GM19328 (cell line): ENCODE data around the gene PKNOX2.

Experiments
- ATAC-seq: cut with Tn5 transposase; IDR thresholded peaks from one replicate; pipeline ENCODE4 v1.9.1; 2021; ENCODE audit warnings: mild to moderate bottlenecking, moderate library complexity; ENCODE audit not compliant: unreplicated experiment

Gene PKNOX2

GRCh38 chr11:125351033-125351867 lies 186.7 kb downstream of the PKNOX2 start:
- no peak for ATAC-seq

- no peak for ATAC-seq
Observed at GRCh38 chr11:125351868-125352250, 187.3 kb downstream of the PKNOX2 start.

GRCh38 chr11:125356797-125357196 lies 192.2 kb downstream of the PKNOX2 start:
- ATAC-seq: no peak

GRCh38 chr11:125357551-125357950 lies 193.0 kb downstream of the PKNOX2 start:
- ATAC-seq: no peak

GRCh38 chr11:125358254-125358840 lies 193.8 kb downstream of the PKNOX2 start:
- no peak for ATAC-seq

DNA sequence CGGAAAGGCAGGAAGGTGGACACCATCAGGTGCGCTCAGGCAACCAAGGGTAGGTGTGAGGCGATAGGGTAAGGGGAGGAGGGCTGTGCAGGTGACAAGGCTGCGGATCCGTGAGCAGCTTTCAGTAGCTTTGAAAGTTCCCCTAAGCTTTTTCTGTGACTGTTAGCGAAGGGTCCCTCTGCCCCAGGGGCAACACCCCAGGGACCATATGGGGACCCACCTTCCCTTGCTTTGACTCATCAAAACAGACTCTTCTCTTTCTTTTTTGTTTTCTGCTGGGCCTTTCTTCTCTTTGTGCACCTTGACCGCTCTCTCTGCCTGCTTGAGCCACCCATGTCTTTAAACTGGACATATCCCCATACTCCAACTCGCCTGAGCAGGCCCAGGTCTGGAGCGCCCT lies 194.6 kb downstream of the PKNOX2 start:
- ATAC-seq: no peak

DNA sequence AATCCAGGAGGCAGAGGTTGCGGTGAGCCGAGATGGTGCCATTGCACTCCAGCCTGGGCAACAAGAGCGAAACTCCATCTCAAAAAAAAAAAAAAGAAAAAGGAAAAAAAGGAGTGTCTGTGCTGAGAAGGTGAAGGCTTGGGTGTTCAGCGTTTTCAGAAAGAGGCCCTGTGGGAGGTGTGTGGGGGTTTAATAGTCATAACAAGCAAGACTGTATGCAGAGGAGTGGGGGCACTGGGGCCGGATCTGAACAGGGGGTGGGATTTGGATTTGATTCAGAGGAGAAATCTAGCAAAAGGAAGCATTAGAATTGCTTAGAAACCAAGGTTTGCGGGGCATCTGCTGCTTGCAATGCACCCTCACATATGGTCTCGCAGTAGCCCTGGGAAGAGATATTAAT lies 195.5 kb downstream of the PKNOX2 start:
- ATAC-seq: no peak

GRCh38 chr11:125364121-125364826 lies 199.7 kb downstream of the PKNOX2 start:
- no peak for ATAC-seq

DNA sequence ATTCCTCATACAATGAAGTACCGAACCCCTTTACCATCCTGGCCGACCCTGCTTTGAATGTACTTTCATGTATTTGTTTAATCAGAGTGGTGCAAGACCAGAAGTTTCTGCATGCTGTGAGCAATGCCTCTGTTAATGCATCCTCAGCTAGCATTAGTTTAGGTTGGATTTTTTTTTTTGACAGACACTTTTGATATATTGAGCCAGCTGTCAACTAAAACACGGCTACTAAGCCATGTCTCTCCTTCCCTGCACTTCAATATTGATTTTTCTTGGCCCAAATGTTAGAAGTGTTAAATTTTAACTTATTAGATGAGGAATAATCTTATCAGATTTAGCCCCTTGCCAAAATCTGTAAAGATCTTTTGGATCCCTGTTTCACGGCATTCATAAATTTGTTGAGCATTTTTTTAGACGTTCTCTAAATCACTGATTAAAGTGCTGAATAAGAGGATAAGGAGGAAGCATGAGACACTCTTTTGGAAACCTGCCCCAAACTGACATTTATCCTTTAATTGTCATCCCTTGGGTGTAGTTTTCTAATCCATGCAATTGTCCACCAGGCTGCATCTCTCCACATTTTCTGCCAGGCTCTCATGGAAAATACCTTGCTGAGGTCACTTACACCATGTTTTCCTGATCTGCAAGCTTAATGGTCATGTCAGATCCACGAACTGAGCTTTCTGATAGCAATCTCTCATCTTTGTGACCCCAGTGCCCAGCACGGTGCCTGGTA lies 200.8 kb downstream of the PKNOX2 start:
- no peak for ATAC-seq

GRCh38 chr11:125367710-125368109 lies 203.2 kb downstream of the PKNOX2 start:
- ATAC-seq: no peak

GRCh38 chr11:125368757-125369156 lies 204.2 kb downstream of the PKNOX2 start:
- no peak for ATAC-seq

- no peak for ATAC-seq
Observed at GRCh38 chr11:125369808-125370207, 205.3 kb downstream of the PKNOX2 start.

DNA sequence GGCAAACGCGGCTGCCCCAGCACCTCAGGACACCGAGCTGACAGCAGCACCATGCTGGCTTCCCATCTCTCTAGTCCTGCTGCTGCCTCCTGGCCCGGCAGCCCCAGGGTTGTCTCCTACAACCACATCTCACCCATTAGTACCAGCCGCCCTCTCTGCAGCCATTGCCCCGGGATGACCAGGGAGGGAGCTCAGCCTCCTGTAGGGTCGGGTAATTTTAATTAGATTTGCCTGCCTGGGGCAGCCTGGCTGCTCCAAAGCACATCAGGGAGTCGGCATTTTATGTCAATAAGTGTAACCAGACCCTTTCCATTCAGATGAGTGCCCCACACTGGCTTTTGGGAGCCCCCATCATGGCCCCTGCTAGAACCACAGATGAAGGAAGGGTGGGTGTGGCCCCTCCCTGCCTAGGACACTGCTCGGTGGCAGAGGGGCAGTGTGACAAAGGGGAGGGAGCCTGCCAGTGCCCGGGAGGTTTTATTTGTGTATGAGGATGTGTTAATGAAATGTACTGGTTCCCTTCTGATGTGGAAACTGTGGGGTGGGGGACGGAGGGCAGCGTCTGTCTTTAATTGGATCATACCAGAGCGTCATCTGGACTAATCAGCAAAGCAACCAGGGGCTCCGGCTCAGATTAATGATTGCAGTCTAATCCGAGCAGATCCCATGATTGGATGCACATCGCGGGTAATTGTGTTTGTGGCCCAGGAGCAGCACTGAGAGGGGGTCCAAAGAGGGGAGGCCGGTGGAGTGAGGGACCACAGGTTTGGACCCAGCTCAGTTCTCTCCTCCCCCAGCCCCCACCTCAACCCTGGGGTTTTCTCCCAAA lies 206.2 kb downstream of the PKNOX2 start:
- ATAC-seq: no peak

DNA sequence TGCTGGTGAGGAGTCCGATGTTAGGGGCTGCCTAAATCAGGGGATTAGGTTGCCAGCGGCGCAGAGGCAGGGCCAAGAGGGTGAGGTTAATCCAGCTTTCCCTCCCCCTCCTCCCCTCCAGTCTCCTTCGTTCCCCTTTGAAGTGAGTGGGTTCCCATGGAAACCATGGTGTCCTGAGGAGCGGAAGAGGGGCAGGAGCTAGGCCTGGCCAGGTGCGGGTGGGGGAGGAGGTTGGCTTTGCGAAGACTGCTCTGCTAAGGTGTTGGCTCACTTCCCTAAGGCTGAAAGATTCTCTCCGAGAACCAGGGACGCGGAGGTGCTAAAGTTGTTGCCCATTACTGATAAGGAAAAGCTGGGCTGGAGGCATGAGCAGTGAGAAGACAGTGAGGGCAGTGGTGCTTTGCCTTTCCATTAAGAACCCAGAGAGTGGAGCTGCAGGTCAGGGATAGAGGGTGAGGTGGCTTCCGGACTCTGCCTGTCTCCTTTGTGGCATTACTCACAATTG lies 206.9 kb downstream of the PKNOX2 start:
- ATAC-seq: no peak

GRCh38 chr11:125372088-125372487 lies 207.5 kb downstream of the PKNOX2 start:
- no peak for ATAC-seq

DNA sequence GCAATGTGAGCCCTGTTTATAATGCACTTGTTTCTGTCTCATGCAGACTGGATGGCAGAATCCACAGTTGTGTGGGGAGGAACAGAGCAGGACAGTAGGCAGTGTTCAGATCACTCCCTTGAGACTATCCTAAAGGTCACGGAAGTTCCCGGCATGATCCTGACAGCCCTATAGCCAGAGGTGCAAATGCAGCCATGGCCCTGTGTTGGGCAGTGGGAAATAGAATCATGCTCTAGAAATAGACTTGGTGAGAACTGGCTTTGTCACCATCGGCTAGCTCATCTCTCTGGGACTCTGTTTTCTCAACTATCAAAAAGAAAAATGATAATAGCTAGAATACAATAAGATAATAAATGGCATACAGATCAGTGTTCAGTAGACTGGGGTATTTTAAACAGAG lies 208.4 kb downstream of the PKNOX2 start:
- no peak for ATAC-seq

DNA sequence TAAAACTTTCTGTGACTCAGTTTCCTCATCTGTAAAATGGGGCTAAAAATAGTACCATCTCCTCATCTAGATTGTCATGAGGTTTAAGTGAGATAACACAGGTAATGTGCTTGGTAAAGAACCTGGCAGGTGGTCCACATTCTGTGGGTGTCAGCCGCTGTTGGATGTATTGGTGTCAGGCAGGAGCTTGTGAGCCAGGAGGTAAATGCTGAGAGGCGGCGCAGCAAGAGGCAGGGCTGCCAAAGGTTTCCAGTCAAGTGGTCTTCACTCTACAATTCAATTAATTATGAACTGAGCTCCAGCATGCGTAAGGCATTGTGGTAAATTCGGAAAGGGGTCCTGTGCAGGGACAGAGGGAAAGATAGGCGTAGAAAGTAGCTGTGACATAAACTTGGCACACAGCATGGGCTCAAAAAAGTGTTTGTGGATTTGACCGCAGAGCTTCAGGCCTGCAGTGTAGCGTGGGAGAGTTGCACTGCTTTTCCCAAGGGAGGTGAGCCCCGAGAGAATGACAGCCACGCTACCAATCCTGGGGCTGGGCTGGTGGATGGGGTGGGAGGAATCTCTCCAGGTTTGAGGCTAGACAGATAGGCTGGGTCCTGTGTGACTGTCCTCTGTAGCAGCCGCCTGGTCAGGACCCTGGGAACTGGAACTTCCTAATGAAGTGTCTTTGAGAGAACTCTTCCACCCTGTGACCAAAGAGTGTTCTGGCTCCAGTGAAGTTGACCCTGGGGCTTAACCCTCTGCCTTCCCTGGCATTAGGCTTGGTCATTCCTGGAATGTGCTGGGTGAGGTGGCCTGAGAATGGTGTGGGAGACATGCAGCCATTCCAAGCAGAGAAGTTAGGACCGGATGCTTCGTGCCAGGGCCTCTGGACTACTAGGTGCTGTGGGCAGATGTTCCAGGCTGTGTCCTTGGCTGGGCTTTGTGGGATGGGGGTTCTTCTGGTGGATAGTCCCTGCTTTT lies 209.2 kb downstream of the PKNOX2 start:
- ATAC-seq: no peak

DNA sequence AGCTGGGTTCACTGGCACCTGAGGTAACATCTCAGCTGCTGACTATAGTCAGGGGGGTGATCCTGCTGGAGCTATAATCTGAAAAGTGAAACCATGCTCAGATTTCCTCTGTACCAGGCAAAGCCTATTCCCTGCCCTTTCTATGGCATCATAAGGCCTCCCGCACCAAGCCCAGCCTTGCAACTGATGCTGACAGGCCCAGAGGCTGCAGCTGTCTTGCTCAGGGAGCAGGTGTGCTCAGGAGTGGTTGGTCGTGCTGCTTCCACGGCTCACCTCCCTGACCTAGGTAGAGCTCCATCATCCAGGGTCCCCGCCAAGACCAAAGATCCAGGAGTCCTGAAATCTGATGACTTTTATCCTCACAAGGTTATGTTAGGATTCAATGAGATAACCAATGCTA lies 209.8 kb downstream of the PKNOX2 start:
- ATAC-seq: no peak

DNA sequence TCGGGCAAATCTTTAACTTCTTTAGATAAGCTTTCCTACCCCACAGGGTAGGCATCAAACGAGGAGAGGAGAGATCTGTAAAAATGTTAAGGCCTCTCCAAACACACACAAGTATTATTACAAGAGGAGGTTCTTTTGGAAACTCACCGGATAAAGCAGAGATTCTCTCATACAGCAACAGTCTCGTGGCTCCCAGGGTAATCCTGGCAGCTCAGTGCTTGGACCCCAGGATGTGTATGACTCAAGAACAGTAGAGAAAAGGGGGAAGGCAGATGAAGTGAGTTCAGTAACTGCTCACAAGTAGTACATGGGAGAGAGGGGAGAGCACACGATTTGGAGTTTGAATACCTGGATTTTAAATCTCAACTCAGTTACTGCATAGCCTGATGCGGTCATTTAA lies 210.6 kb downstream of the PKNOX2 start:
- no peak for ATAC-seq
